Body of pancreas (tissue), 4 donors: ENCODE results near the gene NLRC3.

Source experiments
- POLR2A ChIP-seq, 3 donors: fragments of 450-650 bp; IDR thresholded peaks; one replicate each; pipeline ENCODE4 v1.6.1; 2016; ENCODE audit warnings: antibody characterized with exemption in 3 of 3, mild to moderate bottlenecking in 2 of 3
- TF ChIP-seq, protein P1 (sequence below), 7 experiments: fragments of 450-650 bp in 4 of 7; fragments of 200-600 bp in 3 of 7; sonication (generic) in 3 of 7; IDR thresholded peaks; one replicate each; pipeline ENCODE4 v1.5.1; 2016 to 2019; ENCODE audit warnings: antibody characterized with exemption in 7 of 7

DNA sequence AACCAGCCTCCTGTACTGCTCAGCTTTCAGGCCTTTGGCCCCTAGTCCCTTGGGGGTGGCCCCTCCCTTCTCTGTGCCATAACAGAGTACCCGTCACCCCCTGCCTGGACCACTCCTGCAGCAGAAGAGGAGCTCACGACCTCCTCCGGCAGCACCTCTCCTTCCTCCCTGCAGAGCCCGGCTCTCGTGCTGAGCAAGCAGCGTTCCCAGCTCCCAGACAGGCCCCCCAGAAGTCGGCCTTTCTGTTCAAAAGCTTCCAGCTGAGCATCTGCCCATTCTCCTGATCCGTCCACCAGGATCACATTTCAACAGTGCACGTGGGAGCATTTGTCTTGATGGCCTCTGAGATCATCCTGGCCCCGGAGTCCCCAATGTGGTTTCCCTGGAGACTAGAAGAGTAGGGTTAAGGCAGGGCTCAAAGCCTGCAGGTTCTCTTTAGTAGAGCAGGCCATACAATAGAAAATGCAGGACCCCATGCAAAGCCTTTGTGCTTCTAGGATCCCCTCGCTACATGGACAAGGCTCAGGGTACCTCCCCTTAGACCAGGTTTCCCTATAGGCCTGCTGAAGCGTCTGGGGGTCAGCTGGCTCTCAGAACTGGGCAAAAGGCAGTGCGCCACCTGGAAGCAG is 35.6 kb downstream of the NLRC3 start:
- TF ChIP-seq, protein P1, sequence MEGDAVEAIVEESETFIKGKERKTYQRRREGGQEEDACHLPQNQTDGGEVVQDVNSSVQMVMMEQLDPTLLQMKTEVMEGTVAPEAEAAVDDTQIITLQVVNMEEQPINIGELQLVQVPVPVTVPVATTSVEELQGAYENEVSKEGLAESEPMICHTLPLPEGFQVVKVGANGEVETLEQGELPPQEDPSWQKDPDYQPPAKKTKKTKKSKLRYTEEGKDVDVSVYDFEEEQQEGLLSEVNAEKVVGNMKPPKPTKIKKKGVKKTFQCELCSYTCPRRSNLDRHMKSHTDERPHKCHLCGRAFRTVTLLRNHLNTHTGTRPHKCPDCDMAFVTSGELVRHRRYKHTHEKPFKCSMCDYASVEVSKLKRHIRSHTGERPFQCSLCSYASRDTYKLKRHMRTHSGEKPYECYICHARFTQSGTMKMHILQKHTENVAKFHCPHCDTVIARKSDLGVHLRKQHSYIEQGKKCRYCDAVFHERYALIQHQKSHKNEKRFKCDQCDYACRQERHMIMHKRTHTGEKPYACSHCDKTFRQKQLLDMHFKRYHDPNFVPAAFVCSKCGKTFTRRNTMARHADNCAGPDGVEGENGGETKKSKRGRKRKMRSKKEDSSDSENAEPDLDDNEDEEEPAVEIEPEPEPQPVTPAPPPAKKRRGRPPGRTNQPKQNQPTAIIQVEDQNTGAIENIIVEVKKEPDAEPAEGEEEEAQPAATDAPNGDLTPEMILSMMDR (IDR thresholded peaks at IDR 0.05) = no peak
- TF ChIP-seq POLR2A (IDR thresholded peaks at IDR 0.05) = no peak
